Measurements from ENCODE around the gene SLC38A4. TPM values are rescaled to one million over a fixed set of nuclear protein-coding genes. Genes with fewer than 3 reads are reported as not detected.

The SLC38A4 gene
- total RNA-seq, 1 experiment from 2014 or later, result 0.09 TPM

GRCh38 chr12:46783871-46784270 lies 41.9 kb downstream of the SLC38A4 start:
- H2AFZ ChIP-seq, result no peak overlapping the region
- no peaks in the 10 kb centered on the region for H3K27me3 ChIP-seq (ENCODE audit: insufficient read depth, low read depth)
- H3K27ac ChIP-seq, result no peak overlapping the region
- DNase-seq, result no peak
- H4K20me1 ChIP-seq (ENCODE audit: insufficient read depth), result no peaks in the 10 kb centered on the region
- ChIA-PET CTCF (no interaction called here), POLR2A (ENCODE audit: unreplicated experiment) (no interaction called here)
- H3K4me3 ChIP-seq, result no peak overlapping the region
- intact Hi-C loops (cut with micrococcal nuclease; ENCODE audit: unreplicated experiment), result no loop called here
- H3K36me3 ChIP-seq (ENCODE audit: low read depth), result no peaks in the 10 kb centered on the region
- no peaks in the 10 kb centered on the region for H3K9me3 ChIP-seq (ENCODE audit: insufficient read depth, low read depth)
- H3F3A ChIP-seq (ENCODE audit: insufficient read depth, low read depth), result no peaks in the 10 kb centered on the region
- no peak overlapping the region for H3K4me2 ChIP-seq
- no peaks in the 10 kb centered on the region for H3K4me1 ChIP-seq (replicated peaks; ENCODE audit: insufficient read depth)
- TF ChIP-seq, protein P1, sequence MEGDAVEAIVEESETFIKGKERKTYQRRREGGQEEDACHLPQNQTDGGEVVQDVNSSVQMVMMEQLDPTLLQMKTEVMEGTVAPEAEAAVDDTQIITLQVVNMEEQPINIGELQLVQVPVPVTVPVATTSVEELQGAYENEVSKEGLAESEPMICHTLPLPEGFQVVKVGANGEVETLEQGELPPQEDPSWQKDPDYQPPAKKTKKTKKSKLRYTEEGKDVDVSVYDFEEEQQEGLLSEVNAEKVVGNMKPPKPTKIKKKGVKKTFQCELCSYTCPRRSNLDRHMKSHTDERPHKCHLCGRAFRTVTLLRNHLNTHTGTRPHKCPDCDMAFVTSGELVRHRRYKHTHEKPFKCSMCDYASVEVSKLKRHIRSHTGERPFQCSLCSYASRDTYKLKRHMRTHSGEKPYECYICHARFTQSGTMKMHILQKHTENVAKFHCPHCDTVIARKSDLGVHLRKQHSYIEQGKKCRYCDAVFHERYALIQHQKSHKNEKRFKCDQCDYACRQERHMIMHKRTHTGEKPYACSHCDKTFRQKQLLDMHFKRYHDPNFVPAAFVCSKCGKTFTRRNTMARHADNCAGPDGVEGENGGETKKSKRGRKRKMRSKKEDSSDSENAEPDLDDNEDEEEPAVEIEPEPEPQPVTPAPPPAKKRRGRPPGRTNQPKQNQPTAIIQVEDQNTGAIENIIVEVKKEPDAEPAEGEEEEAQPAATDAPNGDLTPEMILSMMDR (conservative IDR thresholded peaks at IDR 0.05), result no peak
- no peak for TF ChIP-seq EZH2 (IDR thresholded peaks at IDR 0.05; ENCODE audit: low read depth)
- no TSS peak for BruUV-seq (replicated peaks)
- H3K79me2 ChIP-seq (ENCODE audit: low read depth), result no peaks in the 10 kb centered on the region
- 0 out of 2 replicates have a peak, but pooled peaks cover 6% of the 10 kb centered on the region for H3K9me2 ChIP-seq (ENCODE audit: insufficient read depth)

DNA sequence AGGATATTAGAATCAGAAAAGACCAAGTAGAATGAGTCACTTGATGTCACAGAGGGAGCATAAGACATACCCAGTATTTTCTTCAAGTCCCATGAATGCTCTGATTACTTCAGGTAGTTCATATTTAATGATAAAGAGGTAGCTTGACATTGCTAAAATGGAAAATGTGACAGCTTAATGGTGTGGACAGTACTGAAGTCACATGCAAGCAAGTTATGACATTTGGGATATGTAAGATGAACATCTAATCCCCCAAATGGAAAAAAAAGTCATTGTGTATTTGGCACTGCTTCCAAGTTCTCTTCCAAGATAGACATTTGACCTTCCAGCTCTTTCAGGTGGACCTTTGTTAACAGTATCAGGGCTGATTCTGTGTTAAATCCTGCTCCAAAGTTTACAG lies 45.9 kb downstream of the SLC38A4 start:
- ChIA-PET POLR2A (ENCODE audit: unreplicated experiment) (no interaction called here), CTCF (no interaction called here)
- Histone ChIP-seq H3K4me1 (replicated peaks; ENCODE audit: insufficient read depth) (no peaks in the 10 kb centered on the region), H3K9me3 (ENCODE audit: insufficient read depth, low read depth) (no peaks in the 10 kb centered on the region), H3K36me3 (ENCODE audit: low read depth) (no peaks in the 10 kb centered on the region), H4K20me1 (ENCODE audit: insufficient read depth) (no peaks in the 10 kb centered on the region), H3K27ac (no peak overlapping the region), H3K27me3 (ENCODE audit: insufficient read depth, low read depth) (no peaks in the 10 kb centered on the region), H2AFZ (no peak overlapping the region), H3F3A (ENCODE audit: insufficient read depth, low read depth) (no peaks in the 10 kb centered on the region), H3K4me2 (no peak overlapping the region), H3K79me2 (ENCODE audit: low read depth) (no peaks in the 10 kb centered on the region), H3K9me2 (ENCODE audit: insufficient read depth) (0 out of 2 replicates have a peak, but pooled peaks cover 3% of the 10 kb centered on the region), H3K4me3 (no peak overlapping the region)
- intact Hi-C loops (cut with micrococcal nuclease; ENCODE audit: unreplicated experiment), result no loop called here
- DNase-seq, result no peak
- BruUV-seq (replicated peaks), result no TSS peak
- TF ChIP-seq, protein P1 (conservative IDR thresholded peaks at IDR 0.05), result no peak
- TF ChIP-seq EZH2 (IDR thresholded peaks at IDR 0.05; ENCODE audit: low read depth), result no peak

- Histone ChIP-seq H2AFZ (no peak overlapping the region), H3K9me3 (ENCODE audit: insufficient read depth, low read depth) (no peaks in the 10 kb centered on the region), H3K27ac (no peak overlapping the region), H3K79me2 (ENCODE audit: low read depth) (no peaks in the 10 kb centered on the region), H4K20me1 (ENCODE audit: insufficient read depth) (no peaks in the 10 kb centered on the region), H3K36me3 (ENCODE audit: low read depth) (no peaks in the 10 kb centered on the region), H3K9me2 (ENCODE audit: insufficient read depth) (0 out of 2 replicates have a peak, but pooled peaks cover 3% of the 10 kb centered on the region), H3K27me3 (ENCODE audit: insufficient read depth, low read depth) (no peaks in the 10 kb centered on the region), H3K4me3 (no peak overlapping the region), H3K4me2 (no peak overlapping the region), H3K4me1 (replicated peaks; ENCODE audit: insufficient read depth) (peaks cover 6% of the 10 kb centered on the region), H3F3A (ENCODE audit: insufficient read depth, low read depth) (no peaks in the 10 kb centered on the region)
- intact Hi-C loops (cut with micrococcal nuclease; ENCODE audit: unreplicated experiment), result no loop called here
- DNase-seq, result no peak
- no TSS peak for BruUV-seq (replicated peaks)
- TF ChIP-seq EZH2 (IDR thresholded peaks at IDR 0.05; ENCODE audit: low read depth), result no peak
- CTCF ChIA-PET, result no interaction called here
- POLR2A ChIA-PET (ENCODE audit: unreplicated experiment), result no interaction called here
These were observed 46.7 kb downstream of the SLC38A4 start for GRCh38 chr12:46779063-46779462.

DNA sequence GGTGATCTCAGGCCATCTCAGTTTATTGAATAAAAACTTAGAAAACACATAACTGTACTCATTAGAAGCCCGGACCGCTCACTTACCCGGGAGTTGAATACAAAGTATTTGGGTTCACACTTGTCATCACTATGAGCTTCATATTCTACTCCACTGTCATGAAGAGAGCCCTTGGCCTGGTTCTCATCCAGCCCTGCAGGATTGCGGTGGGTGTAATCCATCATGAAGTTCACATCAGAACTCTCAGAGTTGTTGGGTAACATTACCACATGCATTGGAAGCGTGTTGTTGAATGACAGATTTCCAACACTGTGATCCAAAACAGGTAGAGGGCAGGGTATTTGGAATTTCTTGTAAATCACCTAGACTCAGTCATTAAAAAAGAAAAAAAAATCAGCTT lies 47.4 kb downstream of the SLC38A4 start:
- BruUV-seq (replicated peaks), result no TSS peak
- Histone ChIP-seq H3K36me3 (ENCODE audit: low read depth) (no peaks in the 10 kb centered on the region), H3K9me3 (ENCODE audit: insufficient read depth, low read depth) (no peaks in the 10 kb centered on the region), H4K20me1 (ENCODE audit: insufficient read depth) (no peaks in the 10 kb centered on the region), H3K4me3 (no peak overlapping the region), H3K9me2 (ENCODE audit: insufficient read depth) (0 out of 2 replicates have a peak, but pooled peaks cover 3% of the 10 kb centered on the region), H3K27ac (no peak overlapping the region), H3K27me3 (ENCODE audit: insufficient read depth, low read depth) (no peaks in the 10 kb centered on the region), H2AFZ (no peak overlapping the region), H3K79me2 (ENCODE audit: low read depth) (no peaks in the 10 kb centered on the region), H3K4me2 (no peak overlapping the region), H3K4me1 (replicated peaks; ENCODE audit: insufficient read depth) (peaks cover 11% of the 10 kb centered on the region), H3F3A (ENCODE audit: insufficient read depth, low read depth) (no peaks in the 10 kb centered on the region)
- TF ChIP-seq EZH2 (IDR thresholded peaks at IDR 0.05; ENCODE audit: low read depth), result no peak
- TF ChIP-seq, protein P1 (conservative IDR thresholded peaks at IDR 0.05), result no peak
- DNase-seq, result no peak
- CTCF ChIA-PET, result no interaction called here
- intact Hi-C loops (cut with micrococcal nuclease; ENCODE audit: unreplicated experiment), result no loop called here
- POLR2A ChIA-PET (ENCODE audit: unreplicated experiment), result no interaction called here

All from PC-9 (cell line).